ENCODE results near the gene USP5. TPM values are rescaled to one million over a fixed set of nuclear protein-coding genes. Genes with fewer than 3 reads are reported as not detected.

USP5 gene
- total RNA-seq, 1 experiment from 2014 or later = 158 TPM

DNA sequence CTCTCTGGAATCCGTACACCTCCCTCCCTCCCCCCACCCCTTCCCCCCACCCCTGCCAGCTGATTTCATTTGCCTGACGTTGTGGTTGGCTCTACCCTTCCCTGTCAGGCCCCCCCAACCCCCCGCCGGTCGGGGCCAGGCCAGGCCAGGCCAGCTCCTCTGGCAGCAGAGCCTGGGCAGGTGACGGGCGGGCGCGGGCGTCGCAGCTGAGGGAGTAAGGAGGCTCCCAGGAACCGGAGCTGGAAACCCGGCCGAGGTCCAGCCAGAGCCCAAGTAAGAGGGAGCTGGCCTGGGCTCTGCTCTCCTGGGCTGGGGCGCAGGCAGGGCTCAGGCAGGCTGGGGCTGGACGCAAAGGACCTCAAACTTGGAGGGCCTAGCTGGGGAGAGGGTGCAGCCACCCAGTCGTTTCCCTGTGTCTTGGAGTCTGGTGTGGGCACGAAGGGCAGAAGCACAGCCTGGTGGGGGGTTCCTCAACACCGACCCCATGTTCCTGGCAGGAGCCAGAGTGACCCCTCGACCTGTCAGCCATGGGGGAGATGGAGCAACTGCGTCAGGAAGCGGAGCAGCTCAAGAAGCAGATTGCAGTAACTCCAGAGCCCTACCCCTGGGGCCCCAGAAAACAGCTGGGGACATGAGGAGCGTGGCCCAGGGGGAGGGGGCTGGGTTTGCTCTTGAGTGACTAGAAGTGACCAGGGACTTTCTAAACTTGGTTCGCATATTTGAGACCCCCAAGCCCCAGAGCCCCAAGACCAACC, 11.0 kb upstream of the USP5 start, which contains the start of gene GNB3:
TSS of gene GNB3 (plus strand) at position 165 of the 755 bp plus-strand sequence. CDS start at position 528, 363 bp downstream.
- H3K27me3 Mint-ChIP-seq (ENCODE audit: low read depth) = no peaks in the 10 kb centered on the region
- no peak for ATAC-seq
- no peaks in the 10 kb centered on the region for H3K9me3 Mint-ChIP-seq
- no peak within 1 kb of the TSS for H3K4me3 Mint-ChIP-seq
- no peak for DNase-seq (ENCODE audit: low spot score)
- peak within 1 kb of the TSS; percentile 45; the same call in 1 of the 2 replicates for H3K27ac Mint-ChIP-seq
- CTCF ChIA-PET = interaction anchor here (1.1 to 5.1 kb wide), 5 partner anchors 12 to 88 kb away, joined by 3 to 28 read pairs (median 7); partner anchors contain the start of genes CDCA3, MLF2 and USP5
- POLR2A ChIA-PET = interaction anchor here (1.0 to 2.2 kb wide), 3 partner anchors 11 to 151 kb away, joined by 3 to 9 read pairs (median 3); partner anchors contain the start of genes CDCA3, MLF2 and USP5
- TF ChIP-seq, protein P1, sequence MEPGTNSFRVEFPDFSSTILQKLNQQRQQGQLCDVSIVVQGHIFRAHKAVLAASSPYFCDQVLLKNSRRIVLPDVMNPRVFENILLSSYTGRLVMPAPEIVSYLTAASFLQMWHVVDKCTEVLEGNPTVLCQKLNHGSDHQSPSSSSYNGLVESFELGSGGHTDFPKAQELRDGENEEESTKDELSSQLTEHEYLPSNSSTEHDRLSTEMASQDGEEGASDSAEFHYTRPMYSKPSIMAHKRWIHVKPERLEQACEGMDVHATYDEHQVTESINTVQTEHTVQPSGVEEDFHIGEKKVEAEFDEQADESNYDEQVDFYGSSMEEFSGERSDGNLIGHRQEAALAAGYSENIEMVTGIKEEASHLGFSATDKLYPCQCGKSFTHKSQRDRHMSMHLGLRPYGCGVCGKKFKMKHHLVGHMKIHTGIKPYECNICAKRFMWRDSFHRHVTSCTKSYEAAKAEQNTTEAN (CRISPR knock-in tag; IDR thresholded peaks at IDR 0.05) = no peak
- TF ChIP-seq NFATC4 (CRISPR knock-in tag; IDR thresholded peaks at IDR 0.05) (no peak), CREB1 (CRISPR knock-in tag; IDR thresholded peaks at IDR 0.05) (no peak), PRRX2 (CRISPR knock-in tag; IDR thresholded peaks at IDR 0.05) (no peak)
- peaks cover 47% of the 10 kb centered on the region for H3K36me3 Mint-ChIP-seq
- peaks cover 13% of the 10 kb centered on the region for H3K4me1 Mint-ChIP-seq

DNA sequence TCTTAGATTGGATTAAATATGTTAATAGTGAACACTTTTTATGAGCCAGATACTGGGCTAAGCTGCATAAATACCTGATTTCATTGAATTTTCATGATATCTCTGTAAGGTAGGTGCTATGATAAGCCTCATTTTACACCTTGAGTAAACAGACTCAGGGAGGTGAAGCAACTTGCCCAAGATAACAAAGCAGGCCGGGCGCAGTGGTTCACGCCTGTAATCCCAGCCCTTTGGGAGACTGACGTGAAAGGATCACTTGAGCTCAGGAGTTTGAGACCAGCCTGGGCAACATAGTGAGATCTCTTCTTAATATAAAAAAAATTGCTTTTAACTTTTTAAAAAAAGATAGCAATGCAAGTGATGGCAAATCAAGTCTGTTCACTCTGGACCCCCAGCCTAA, 9.9 kb upstream of the USP5 start:
- CTCF ChIA-PET = interaction anchor here (0.8 to 5.1 kb wide), 3 partner anchors 10 to 88 kb away, joined by 3 to 28 read pairs (median 4); partner anchors contain the start of genes CDCA3 and USP5
- DNase-seq (ENCODE audit: low spot score) (no peak), ATAC-seq (no peak)
- Mint-ChIP-seq H3K4me1 (peaks cover 13% of the 10 kb centered on the region), H3K27ac (no peak overlapping the region), H3K4me3 (no peak overlapping the region), H3K27me3 (ENCODE audit: low read depth) (no peaks in the 10 kb centered on the region), H3K36me3 (peaks cover 51% of the 10 kb centered on the region), H3K9me3 (no peaks in the 10 kb centered on the region)
- TF ChIP-seq TCF7 (CRISPR knock-in tag; IDR thresholded peaks at IDR 0.05; ENCODE audit: low read depth) (no peak), NR2C2 (CRISPR knock-in tag; IDR thresholded peaks at IDR 0.05) (no peak), ZNF532 (CRISPR knock-in tag; IDR thresholded peaks at IDR 0.05; ENCODE audit: borderline replicate concordance) (no peak), ZMAT4 (CRISPR knock-in tag; IDR thresholded peaks at IDR 0.05) (no peak), ATF6 (CRISPR knock-in tag; IDR thresholded peaks at IDR 0.05) (no peak), FOXP4 (CRISPR knock-in tag; IDR thresholded peaks at IDR 0.05) (no peak), HMGXB4 (CRISPR knock-in tag; IDR thresholded peaks at IDR 0.05) (no peak)
- POLR2A ChIA-PET = interaction anchor here (1.2 kb wide), 1 partner anchor 89 kb away, joined by 3 read pairs; the partner anchor contains the start of gene MLF2

Data from WTC11 (cell line).